Adrenal gland (tissue), 12 donors: ENCODE results near the gene FARP2. TPM values are rescaled to one million over a fixed set of nuclear protein-coding genes. Genes with fewer than 3 reads are reported as not detected.
"Not testable (repeated sequence)": the region's sequence is repeated elsewhere in the genome, so short reads cannot be mapped to it uniquely, and the experiment has no call there.

Experiments used
- DNase-seq, 7 donors: peaks; one replicate each; pipeline ENCODE4 v3.0.0-alpha.2; 2019 to 2020
- H3K27ac ChIP-seq, 5 donors: fragments of 200-600 bp; sonication (generic) in 4 of 5; 1 replicate in 3 of 5; 2 replicates in 2 of 5; pipeline versions ENCODE4 v1.5.1 to v1.8.0; 2016 to 2020; ENCODE audit warnings: mild to moderate bottlenecking in 1 of 5
- H3K27me3 ChIP-seq: fragments of 200-600 bp; 2 replicates; pipeline ENCODE4 v1.8.0; 2021
- H3K36me3 ChIP-seq, 2 donors: fragments of 200-600 bp; replicated peaks in 1 of 2; 1 replicate in 1 of 2; 2 replicates in 1 of 2; pipeline versions ENCODE4 v1.5.1 to v1.8.0; 2018 to 2022
- H3K4me1 ChIP-seq, 2 donors: fragments of 200-600 bp; replicated peaks in 1 of 2; 1 replicate in 1 of 2; 2 replicates in 1 of 2; pipeline versions ENCODE4 v1.5.1 to v1.8.0; 2018 to 2021
- H3K4me3 ChIP-seq, 4 donors: fragments of 200-600 bp; sonication (generic) in 3 of 4; one replicate each; pipeline ENCODE4 v1.5.1; 2016 to 2018
- H3K9me3 ChIP-seq, 3 donors: fragments of 200-600 bp; sonication (generic) in 1 of 3; replicated peaks in 1 of 3; 1 replicate in 2 of 3; 2 replicates in 1 of 3; pipeline versions ENCODE4 v1.5.1 to v1.8.0; 2016 to 2021
- CTCF ChIP-seq, 6 experiments: fragments of 450-650 bp in 4 of 6; fragments of 200-600 bp in 2 of 6; sonication (generic) in 1 of 6; IDR thresholded peaks; 1 replicate in 5 of 6; 2 replicates in 1 of 6; pipeline versions ENCODE4 v1.5.1 to v1.8.0; 2016 to 2021; ENCODE audit warnings: antibody characterized with exemption in 6 of 6, mild to moderate bottlenecking in 2 of 6, moderate library complexity in 1 of 6
- POLR2A ChIP-seq, 2 donors: fragments of 450-650 bp; IDR thresholded peaks; one replicate each; pipeline ENCODE4 v1.6.1; 2017; ENCODE audit warnings: antibody characterized with exemption in 2 of 2, mild to moderate bottlenecking in 2 of 2, moderate library complexity in 1 of 2
- WGBS, 4 donors: extraction: QIAGEN DNeasy Blood & Tissue Kit in 2 of 4; methylation state at CpG; one replicate each; pipeline versions ENCODE4 v1.1.5 to v1.1.7; 2013 to 2017; 5-methylcytosine and 5-hydroxymethylcytosine counted together
- intact Hi-C, 2 donors: fragments of 100-400 bp; cut with DNase I; formaldehyde crosslinking; loops; one replicate each; pipeline versions ENCODE4 v1.14.1 to v1.15.0; 2022 to 2023
- polyA plus RNA-seq, 3 donors: library from polyadenylated mRNA; stranded (reverse); fragments of 200-250 nt in 2 of 3; fragments of 350-450 nt in 1 of 3; fragmentation: Illumina TruSeq in 1 of 3; extraction: RNeasy Lipid Tissue Mini Kit (QIAGEN cat#74804) in 1 of 3; gene quantifications; one replicate each; pipeline ENCODE4 v1.2.3, GENCODE V29; 2013 to 2014
- total RNA-seq, 9 donors: library from RNA; depleted of rRNA in 4 of 9; stranded (reverse); fragments of >200 nt in 4 of 9; fragments of 120-200 nt in 1 of 9; fragmentation: NEBNext Ultra II Directional in 1 of 9; extraction: Animal tissue kit (Norgen Biotek cat#: 25700) in 1 of 9; gene quantifications; one replicate each; pipeline versions ENCODE4 v1.1.0 to v1.2.4, GENCODE V29; 2013 to 2023
- donor health status: healthy with polysubstance abuse.
- donor health status: Bipolar disorder and iron deficiency.
- donor health status: DM: yes; HTN: yes; CAD: no.
- donor health status: DM: no; HTN: no; CAD: no.
- donor health status: DM: no; HTN: no; CAD: no.
- donor health status: DM: yes; HTN: yes; CAD: no.

Gene FARP2
- total and polyA plus RNA-seq, 12 donors: 17.3 to 66.8 (median 37.8) TPM

DNA sequence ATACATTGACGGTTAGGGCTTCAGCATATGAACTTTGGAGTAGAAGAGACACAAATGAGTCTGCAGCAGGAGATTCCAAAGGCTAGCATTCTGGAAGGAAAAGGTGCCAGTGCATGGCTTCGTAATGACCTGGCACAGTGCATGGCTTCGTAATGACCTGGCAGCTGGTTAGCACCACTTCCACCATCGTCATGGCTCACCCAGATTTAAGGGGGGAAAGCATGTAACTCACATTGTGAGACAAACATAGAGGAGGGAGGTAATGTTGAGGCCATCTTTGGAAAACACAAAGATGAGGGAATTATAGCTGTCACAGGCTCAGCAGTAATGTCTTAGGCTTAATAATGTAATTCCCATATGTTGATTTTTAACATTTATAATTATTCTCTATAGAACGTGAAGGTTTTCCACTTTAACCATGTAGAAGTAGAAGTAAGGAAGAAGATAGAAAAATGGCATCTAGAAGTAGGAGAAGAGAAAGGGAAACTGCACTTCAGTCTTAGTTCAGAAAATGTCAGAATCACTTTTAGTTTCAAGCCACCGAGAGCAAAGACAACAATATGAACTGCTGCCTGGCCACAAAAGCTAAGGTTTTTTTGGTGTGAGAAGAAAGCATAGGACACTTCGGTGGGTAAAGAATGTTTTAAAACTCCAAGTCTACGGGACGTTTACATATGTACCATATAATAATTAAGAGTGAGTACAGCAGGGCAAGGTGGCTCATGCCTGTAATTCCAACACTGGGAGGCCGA is 159.1 kb downstream of the FARP2 start:
- WGBS, 4 donors: 66 to 75% (median 69%) methylated on average over 10 of the region's 10 CpGs
- Histone ChIP-seq H3K4me3 (no peak overlapping the region), H3K36me3 (no peaks in the 10 kb centered on the region), H3K9me3 (no peaks in the 10 kb centered on the region), H3K27me3 (no peaks in the 10 kb centered on the region), H3K4me1 (no peaks in the 10 kb centered on the region), H3K27ac (no peak overlapping the region)
- no peak for DNase-seq
- TF ChIP-seq POLR2A (IDR thresholded peaks at IDR 0.05): no peak
- intact Hi-C loops: no loop called here

DNA sequence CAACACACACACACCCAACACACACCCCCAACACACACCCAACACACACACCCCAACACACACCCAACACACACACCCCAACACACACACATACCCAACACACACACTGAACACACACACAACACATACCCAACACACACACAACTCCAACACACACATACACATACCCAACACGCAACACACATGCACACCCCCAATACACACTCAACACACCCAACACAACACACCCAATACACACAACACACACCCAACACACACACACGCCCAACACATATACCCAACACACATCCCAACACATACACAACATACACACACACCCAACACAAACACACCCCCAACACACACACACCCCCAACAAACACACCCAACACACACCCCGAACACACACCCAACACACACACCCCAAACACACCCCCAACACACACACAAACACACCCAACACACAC is 160.5 kb downstream of the FARP2 start:
- 91 to 97% (median 94%) methylated on average over 3 of the region's 3 CpGs for WGBS, 4 donors

DNA sequence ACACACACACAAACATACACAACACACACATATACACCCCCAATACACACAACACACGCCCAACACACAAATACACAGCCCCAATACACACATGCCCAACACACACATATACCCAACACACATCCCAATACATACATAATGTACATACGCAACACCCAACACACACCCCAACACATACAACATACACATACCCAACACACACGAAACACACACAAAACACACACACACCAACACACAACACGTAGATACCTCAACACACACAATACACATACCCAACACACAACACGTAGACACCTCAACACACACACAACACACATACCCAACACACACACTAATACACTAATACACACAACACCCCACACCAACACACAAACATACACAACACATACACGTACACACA is 161.2 kb downstream of the FARP2 start:
- peaks cover 8% of the 10 kb centered on the region for H3K27me3 ChIP-seq
- intact Hi-C loops: no loop called here
- no peaks in the 10 kb centered on the region for H3K4me1 ChIP-seq
- no peak for DNase-seq
- no peaks in the 10 kb centered on the region for H3K36me3 ChIP-seq
- H3K9me3 ChIP-seq: no peaks in the 10 kb centered on the region
- no peak overlapping the region for H3K4me3 ChIP-seq
- 81 to 92% (median 87%) methylated on average over 6 of the region's 6 CpGs for WGBS, 4 donors
- TF ChIP-seq CTCF (IDR thresholded peaks at IDR 0.05) (no peak), POLR2A (IDR thresholded peaks at IDR 0.05) (no peak)
- H3K27ac ChIP-seq: no peak overlapping the region

More for the DNA sequence above, 160.5 kb downstream of the FARP2 start:
- TF ChIP-seq POLR2A (IDR thresholded peaks at IDR 0.05): no peak
- no peak for TF ChIP-seq CTCF (IDR thresholded peaks at IDR 0.05)
- Histone ChIP-seq H3K9me3 (no peaks in the 10 kb centered on the region), H3K27ac (no peak overlapping the region), H3K4me3 (no peak overlapping the region), H3K36me3 (no peaks in the 10 kb centered on the region), H3K4me1 (no peaks in the 10 kb centered on the region), H3K27me3 (peaks cover 5% of the 10 kb centered on the region)
- DNase-seq: no peak
- intact Hi-C loops: no loop called here

DNA sequence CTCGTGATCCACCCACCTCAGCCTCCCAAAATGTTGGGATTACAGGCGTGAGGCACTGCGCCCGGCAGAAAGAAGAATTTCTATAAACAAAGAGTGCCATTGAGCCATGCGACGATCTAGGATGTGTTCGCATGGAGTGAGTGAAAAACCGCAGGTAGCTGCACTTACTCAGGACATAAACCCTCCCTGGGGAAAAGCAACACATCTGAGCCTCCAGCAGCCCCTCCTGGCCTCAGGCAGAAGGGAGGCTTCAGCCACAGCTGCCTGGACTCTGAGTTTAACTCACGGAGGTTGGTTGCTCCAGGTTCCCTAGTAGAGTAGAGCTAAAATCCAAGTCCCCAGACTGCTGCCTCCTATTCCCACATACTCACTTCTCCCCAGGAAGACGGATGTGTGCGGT is 163.6 kb downstream of the FARP2 start:
- H3K27me3 ChIP-seq: peaks cover 12% of the 10 kb centered on the region
- no peaks in the 10 kb centered on the region for H3K4me1 ChIP-seq
- H3K36me3 ChIP-seq: no peaks in the 10 kb centered on the region
- no peak for TF ChIP-seq CTCF (IDR thresholded peaks at IDR 0.05)
- no peak for DNase-seq
- intact Hi-C loops: no loop called here
- no peak overlapping the region for H3K4me3 ChIP-seq
- H3K9me3 ChIP-seq: no peaks in the 10 kb centered on the region
- 71 to 76% (median 72%) methylated on average over 10 to 11 of the region's 11 CpGs for WGBS, 4 donors
- no peak overlapping the region for H3K27ac ChIP-seq

GRCh38 chr2:241522477-241522876 is 166.4 kb downstream of the FARP2 start:
- intact Hi-C loops: no loop called here
- Histone ChIP-seq H3K4me1 (no peaks in the 10 kb centered on the region), H3K36me3 (no peaks in the 10 kb centered on the region), H3K27me3 (peaks cover 12% of the 10 kb centered on the region), H3K27ac (no peak overlapping the region), H3K9me3 (no peaks in the 10 kb centered on the region), H3K4me3 (no peak overlapping the region)
- 63 to 70% (median 67%) methylated on average over 5 of the region's 5 CpGs for WGBS, 4 donors
- no peak for DNase-seq
- no peak for TF ChIP-seq CTCF (IDR thresholded peaks at IDR 0.05)
- no peak for TF ChIP-seq POLR2A (IDR thresholded peaks at IDR 0.05)

GRCh38 chr2:241525818-241526780 is 170.0 kb downstream of the FARP2 start:
- H3K27ac ChIP-seq, H3K9me3 ChIP-seq, intact Hi-C loops, H3K36me3 ChIP-seq, DNase-seq, H3K4me1 ChIP-seq, H3K4me3 ChIP-seq: not testable (repeated sequence)
- 87 to 91% (median 90%) methylated on average over 31 of the region's 31 CpGs for WGBS, 4 donors
- H3K27me3 ChIP-seq: peaks cover 11% of the 10 kb centered on the region
